ENCODE measurements around the gene PPIL6. TPM values are rescaled to one million over a fixed set of nuclear protein-coding genes. Genes with fewer than 3 reads are reported as not detected.
A peak's percentile ranks its signal among the peaks of the same experiment; 100 is the strongest.

Gene PPIL6
- polyA plus RNA-seq (2013, experiment 1 of 2; ENCODE audit: insufficient read length), result 0.72 TPM
- 1.2 TPM for polyA plus RNA-seq (2013, experiment 2 of 2; ENCODE audit: insufficient read length)

GRCh38 chr6:109440331-109441068, at the start of gene PPIL6, which contains the start of gene SMPD2:
Gene PPIL6, minus strand, starts transcription at chr6:109440628. Its CDS starts 38 bp downstream, at chr6:109440590.
Gene SMPD2, plus strand, starts transcription at chr6:109440724. Its CDS starts 398 bp downstream, at chr6:109441122.
- peak; percentile 90 for DNase-seq

- no peak for DNase-seq
Observed at GRCh38 chr6:109488001-109488400, 47.6 kb upstream of the PPIL6 start.

- no peak for DNase-seq
Observed at GRCh38 chr6:109486068-109486467, 45.6 kb upstream of the PPIL6 start.

- DNase-seq, result no peak
Observed at GRCh38 chr6:109485266-109485935, 45.0 kb upstream of the PPIL6 start.

- no peak for DNase-seq
Observed at GRCh38 chr6:109484122-109484521, 43.7 kb upstream of the PPIL6 start.

GRCh38 chr6:109483735-109484057, 43.3 kb upstream of the PPIL6 start:
- DNase-seq, result peak; percentile 9

- DNase-seq, result peak; percentile 90
Observed at GRCh38 chr6:109482905-109483734, 42.7 kb upstream of the PPIL6 start, which contains the start of gene ZBTB24. Gene ZBTB24, minus strand, starts transcription at chr6:109483219. Its CDS starts 1,193 bp downstream, at chr6:109482026.

GRCh38 chr6:109480993-109481480, 40.6 kb upstream of the PPIL6 start:
- DNase-seq, result no peak

- DNase-seq, result no peak
Observed at GRCh38 chr6:109478841-109479624, 38.6 kb upstream of the PPIL6 start.

GRCh38 chr6:109478222-109478805, 37.9 kb upstream of the PPIL6 start:
- DNase-seq, result peak; percentile 15

GRCh38 chr6:109477725-109478124, 37.3 kb upstream of the PPIL6 start:
- DNase-seq, result no peak

GRCh38 chr6:109477184-109477583, 36.8 kb upstream of the PPIL6 start:
- DNase-seq, result no peak

GRCh38 chr6:109475625-109476024, 35.2 kb upstream of the PPIL6 start:
- no peak for DNase-seq

GRCh38 chr6:109474995-109475394, 34.6 kb upstream of the PPIL6 start:
- DNase-seq, result no peak

GRCh38 chr6:109473120-109473519, 32.7 kb upstream of the PPIL6 start:
- no peak for DNase-seq

GRCh38 chr6:109472132-109472995, 31.9 kb upstream of the PPIL6 start:
- no peak for DNase-seq

- DNase-seq, result no peak
Observed at GRCh38 chr6:109471105-109471810, 30.8 kb upstream of the PPIL6 start.

- no peak for DNase-seq
Observed at GRCh38 chr6:109469591-109470189, 29.3 kb upstream of the PPIL6 start.

GRCh38 chr6:109467696-109468095, 27.3 kb upstream of the PPIL6 start:
- DNase-seq, result no peak
